Cardiac fibroblast (primary cell): ENCODE results near the gene GPR61.

Experiments
- DNase-seq, 2 donors: peaks; one replicate each; pipeline versions ENCODE4 v3.0.0 to v3.0.0-alpha.2; 2010; ENCODE audit warnings: low read depth in 2 of 2
- H3K4me3 ChIP-seq, 2 donors: replicated peaks in 1 of 2; 1 replicate in 1 of 2; 2 replicates in 1 of 2; pipeline ENCODE4 v1.5.1; 2011; ENCODE audit warnings: low read depth in 2 of 2, low read length in 2 of 2, mild to moderate bottlenecking in 2 of 2, moderate library complexity in 1 of 2
- TF ChIP-seq, protein P1 (sequence below): IDR thresholded peaks from one replicate; pipeline ENCODE4 v1.5.1; 2011; ENCODE audit warnings: low read depth, mild to moderate bottlenecking, low read length, inconsistent platforms

Gene GPR61

DNA sequence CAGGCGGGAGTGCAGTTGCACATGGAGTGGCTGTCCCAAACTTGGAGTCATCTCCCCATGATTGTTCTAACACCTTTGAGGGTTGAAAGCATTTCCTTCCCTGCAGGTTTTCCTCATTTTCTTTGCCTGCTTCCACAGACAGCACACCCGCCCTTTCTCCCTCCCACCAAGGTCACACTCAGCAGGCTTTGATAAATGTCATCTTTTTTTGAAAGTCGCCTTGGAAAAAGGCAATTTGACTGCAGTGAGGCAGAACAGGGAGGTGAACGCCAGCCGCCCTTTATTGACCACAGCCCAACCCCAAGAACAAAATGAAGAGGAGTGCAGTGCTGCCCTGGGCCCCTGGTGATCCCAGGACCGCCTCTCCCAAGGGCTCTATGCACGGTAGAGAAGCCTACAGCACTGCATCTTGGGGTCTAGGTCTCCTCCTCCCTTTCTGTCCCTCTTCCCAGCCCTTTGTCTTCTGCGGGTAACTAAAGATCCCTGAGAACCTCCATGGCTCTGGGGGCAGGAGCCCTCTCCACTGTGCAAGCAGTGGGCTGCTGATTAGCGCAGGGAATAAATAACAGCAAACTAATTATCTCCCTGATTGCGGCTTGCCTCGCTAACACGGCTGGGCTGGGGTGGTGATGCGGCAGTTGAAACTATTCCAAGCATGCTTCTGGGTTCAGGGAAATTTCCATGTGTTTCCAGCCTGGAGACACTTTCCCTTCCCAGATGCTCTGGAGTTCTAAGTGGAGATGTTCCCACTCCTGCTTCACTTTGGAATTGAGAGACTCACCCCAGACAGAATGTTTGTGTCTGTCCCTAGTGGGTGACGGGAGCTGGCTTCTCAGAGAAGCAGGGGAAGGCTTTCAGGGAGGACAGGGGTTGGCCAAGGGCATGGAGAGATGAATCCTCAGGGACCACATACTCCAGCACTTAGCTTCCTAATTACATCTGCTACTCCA lies 18.4 kb upstream of the GPR61 start:
- no peak overlapping the region for H3K4me3 ChIP-seq
- no peak for DNase-seq
- TF ChIP-seq, protein P1, sequence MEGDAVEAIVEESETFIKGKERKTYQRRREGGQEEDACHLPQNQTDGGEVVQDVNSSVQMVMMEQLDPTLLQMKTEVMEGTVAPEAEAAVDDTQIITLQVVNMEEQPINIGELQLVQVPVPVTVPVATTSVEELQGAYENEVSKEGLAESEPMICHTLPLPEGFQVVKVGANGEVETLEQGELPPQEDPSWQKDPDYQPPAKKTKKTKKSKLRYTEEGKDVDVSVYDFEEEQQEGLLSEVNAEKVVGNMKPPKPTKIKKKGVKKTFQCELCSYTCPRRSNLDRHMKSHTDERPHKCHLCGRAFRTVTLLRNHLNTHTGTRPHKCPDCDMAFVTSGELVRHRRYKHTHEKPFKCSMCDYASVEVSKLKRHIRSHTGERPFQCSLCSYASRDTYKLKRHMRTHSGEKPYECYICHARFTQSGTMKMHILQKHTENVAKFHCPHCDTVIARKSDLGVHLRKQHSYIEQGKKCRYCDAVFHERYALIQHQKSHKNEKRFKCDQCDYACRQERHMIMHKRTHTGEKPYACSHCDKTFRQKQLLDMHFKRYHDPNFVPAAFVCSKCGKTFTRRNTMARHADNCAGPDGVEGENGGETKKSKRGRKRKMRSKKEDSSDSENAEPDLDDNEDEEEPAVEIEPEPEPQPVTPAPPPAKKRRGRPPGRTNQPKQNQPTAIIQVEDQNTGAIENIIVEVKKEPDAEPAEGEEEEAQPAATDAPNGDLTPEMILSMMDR: no peak

DNA sequence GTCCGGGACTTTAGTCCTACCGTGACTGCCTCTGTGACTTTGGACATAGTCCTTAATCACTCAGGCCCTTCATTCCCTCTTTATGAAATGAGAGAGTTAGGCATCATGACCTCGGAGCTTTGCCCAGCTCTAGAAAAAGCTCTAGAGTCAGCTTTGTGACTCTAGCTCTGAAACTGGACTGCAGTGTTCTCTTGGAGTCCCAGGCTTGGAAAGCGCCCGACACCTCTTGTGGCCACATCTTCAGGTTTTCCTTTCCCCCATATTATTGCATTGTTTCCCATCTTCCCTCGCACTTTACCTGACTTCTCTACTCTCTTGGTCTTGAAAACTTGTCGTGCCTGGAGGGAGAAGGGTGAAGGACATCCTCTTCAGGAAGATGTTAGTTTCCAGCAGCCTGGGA lies 17.6 kb upstream of the GPR61 start:
- no peak for DNase-seq
- TF ChIP-seq, protein P1: no peak
- no peak overlapping the region for H3K4me3 ChIP-seq

DNA sequence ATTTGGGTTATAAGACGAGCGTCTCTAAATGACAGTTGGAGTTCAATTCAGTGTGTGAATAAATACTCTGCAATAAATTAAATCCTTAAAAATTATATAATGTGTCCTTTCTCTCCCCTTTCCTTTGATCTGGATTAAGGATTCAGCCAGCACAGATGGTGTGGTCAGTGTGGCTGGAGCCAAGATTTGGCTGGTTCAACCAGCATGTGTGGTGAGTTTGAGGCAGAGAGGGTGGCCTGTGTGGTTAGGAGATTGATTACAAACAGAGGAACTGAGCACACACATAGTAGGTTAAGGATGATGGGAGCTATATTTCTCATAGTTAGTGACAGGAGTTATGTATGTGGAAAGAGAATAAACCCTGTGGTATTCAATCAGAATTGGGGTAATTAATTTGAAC lies 16.0 kb upstream of the GPR61 start:
- no peak overlapping the region for H3K4me3 ChIP-seq
- TF ChIP-seq, protein P1: no peak
- no peak for DNase-seq

DNA sequence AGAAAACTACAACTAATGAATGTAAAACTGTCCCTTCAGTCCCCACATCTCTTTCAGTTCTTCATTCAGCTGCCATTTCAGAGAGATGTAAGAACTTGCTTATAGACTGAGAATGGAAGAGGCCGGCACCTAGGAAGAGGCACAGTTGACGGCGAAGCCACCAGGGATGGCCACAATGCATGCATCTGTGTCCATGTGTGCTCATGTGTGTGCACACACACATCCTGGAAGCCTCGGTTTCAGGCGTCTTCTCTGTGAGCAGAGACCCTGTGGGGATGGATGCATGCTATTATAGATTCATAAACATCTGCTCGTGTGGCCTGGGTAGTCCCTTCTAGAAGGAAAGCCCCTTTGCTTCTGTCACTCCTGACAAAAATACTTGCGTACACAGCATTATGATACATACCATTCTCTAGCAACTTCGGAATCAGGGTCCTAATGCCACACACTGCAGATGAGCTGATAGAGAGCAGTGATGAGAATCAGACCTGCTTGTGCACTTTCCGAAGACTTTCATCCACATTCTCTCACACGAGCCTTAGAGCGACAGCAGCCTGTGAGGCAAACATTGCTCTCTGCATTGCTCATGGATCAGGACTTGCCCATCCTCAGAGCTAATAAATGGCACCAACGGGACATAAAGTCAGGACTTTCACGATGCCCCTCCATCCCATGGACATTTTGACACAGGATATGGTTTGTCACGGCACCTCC lies 12.4 kb upstream of the GPR61 start:
- H3K4me3 ChIP-seq: no peak overlapping the region
- DNase-seq: no peak
- TF ChIP-seq, protein P1: no peak

DNA sequence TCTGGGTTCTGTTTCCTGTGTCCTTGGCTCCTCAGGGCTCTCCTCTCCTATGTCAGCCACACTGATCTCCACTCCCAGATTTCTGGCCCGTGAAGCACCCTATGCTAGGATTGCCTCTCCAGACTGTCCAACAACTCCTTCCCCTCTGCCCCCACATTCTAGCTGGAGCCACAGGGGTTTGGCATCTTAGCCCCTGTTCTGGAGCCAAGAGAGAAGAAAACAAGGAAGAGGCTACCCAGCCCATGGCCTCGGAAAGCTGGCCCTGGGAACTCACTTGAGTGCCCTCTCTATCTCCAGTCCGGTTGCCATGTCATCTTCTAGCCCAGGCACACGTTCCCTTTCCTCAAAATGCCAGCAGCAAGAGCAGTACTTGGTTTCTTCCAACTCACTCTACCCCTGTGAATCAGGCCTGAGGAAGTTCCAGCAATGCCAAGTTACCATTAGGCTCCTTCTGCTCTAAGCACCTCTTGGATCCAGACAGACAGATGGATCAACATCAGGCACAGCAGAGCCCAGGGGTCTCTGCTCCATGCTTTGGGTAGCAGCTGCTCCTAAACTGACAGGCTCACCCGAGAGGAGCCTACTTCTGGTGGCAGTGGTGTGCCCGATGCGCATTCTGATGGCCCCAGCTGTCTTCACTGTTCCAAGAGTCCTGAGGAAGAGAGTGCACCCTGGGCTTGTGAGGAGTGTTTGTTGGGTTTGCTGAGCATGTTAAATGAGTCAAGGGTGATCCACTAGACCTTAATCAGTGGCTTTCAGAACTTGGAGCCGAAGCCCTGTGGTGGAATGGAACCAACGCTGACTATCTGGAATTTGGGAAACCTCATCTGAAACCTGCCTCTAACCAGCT lies 11.6 kb upstream of the GPR61 start:
- no peak overlapping the region for H3K4me3 ChIP-seq
- DNase-seq: no peak
- TF ChIP-seq, protein P1: no peak

DNA sequence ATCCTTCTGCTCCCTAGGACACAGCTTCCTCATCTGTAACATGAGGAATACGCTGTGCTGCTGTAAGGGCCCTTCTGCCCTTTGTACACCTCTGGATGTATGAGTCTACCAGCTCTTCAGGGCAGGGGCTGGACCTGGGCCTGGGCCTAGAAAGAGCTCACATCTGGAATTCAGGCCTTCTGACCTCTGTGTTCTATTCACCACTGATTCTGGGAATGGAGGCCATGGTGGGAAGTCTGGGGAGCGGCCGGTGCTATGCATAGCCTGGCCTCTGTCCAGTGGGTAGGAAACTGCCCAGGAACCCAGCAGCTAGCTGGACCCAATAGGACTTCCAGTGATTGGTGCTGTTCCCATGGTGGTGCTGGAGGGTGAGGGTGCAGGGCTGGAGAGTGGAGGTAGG lies 11.0 kb upstream of the GPR61 start:
- DNase-seq: no peak
- TF ChIP-seq, protein P1: no peak
- H3K4me3 ChIP-seq: no peak overlapping the region
